ENCODE data around the gene FRZB.

FRZB gene

DNA sequence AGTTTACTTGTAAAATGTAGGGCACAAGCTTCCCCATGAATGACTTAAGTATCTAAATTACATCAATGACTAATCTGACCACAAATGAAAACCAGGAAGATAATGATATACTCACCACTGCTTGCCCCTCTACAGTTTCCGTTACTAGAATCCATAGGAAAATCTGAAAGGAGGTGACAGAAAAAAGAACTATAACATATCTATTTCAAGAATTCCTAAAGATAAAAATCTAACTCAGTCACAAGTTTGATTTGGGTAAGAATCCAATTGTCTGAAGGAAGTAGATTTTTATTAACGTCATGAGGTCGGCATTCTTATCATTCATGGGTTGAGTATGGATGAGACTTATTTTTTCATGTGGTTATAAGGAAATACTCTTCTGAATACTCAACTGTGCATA, 7.8 kb downstream of the FRZB start:
- no peak for TF ChIP-seq ZFX (IDR thresholded peaks at IDR 0.05; ENCODE audit: borderline replicate concordance)
- TF ChIP-seq, protein P1, sequence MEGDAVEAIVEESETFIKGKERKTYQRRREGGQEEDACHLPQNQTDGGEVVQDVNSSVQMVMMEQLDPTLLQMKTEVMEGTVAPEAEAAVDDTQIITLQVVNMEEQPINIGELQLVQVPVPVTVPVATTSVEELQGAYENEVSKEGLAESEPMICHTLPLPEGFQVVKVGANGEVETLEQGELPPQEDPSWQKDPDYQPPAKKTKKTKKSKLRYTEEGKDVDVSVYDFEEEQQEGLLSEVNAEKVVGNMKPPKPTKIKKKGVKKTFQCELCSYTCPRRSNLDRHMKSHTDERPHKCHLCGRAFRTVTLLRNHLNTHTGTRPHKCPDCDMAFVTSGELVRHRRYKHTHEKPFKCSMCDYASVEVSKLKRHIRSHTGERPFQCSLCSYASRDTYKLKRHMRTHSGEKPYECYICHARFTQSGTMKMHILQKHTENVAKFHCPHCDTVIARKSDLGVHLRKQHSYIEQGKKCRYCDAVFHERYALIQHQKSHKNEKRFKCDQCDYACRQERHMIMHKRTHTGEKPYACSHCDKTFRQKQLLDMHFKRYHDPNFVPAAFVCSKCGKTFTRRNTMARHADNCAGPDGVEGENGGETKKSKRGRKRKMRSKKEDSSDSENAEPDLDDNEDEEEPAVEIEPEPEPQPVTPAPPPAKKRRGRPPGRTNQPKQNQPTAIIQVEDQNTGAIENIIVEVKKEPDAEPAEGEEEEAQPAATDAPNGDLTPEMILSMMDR (IDR thresholded peaks at IDR 0.05) = no peak
- no peak overlapping the region for H3K27ac ChIP-seq

DNA sequence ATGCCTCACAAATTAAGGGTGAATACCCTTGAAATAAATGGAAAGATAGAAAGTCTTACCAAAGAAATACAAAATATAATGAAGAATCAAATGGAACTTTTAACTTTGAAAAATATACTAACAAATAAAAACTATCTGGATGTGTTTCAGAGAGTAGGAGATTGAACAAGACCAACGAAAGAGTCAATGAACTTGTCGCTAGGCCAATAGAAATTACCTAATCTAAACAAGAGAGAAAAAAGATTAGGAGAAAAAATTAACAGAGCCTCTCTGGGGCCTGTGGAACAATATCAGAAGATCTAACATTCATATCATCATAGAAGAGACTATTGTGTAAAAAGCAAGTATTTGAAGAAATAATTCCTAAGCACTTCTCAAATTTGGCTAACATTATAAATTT, 11.1 kb downstream of the FRZB start:
- TF ChIP-seq, protein P1 (IDR thresholded peaks at IDR 0.05) = no peak
- no peak for TF ChIP-seq ZFX (IDR thresholded peaks at IDR 0.05; ENCODE audit: borderline replicate concordance)
- H3K27ac ChIP-seq = no peak overlapping the region

- H3K27ac ChIP-seq = no peak overlapping the region
- TF ChIP-seq ZFX (IDR thresholded peaks at IDR 0.05; ENCODE audit: borderline replicate concordance) = no peak
Observed at GRCh38 chr2:182854375-182855105, 11.9 kb downstream of the FRZB start.

DNA sequence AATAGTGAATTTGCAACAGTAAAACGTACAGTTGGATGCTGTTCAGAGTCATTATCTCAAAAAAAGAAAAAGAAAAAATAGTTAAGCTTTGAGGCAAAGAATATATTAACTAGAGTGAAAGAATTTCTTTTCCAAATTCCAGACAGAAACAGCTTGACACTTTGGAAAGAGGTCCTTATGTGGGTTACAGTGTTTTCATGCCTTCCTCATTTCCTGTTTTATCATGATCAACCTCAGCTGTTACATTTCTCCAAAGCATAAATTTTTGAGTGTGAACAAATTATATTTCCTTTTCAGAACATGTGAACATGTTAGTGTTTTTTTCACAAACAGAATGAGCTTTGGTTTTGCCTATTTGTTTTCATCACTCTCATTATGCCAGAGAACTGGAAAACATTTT, 13.6 kb downstream of the FRZB start:
- TF ChIP-seq, protein P1 (IDR thresholded peaks at IDR 0.05) = no peak
- no peak for TF ChIP-seq ZFX (IDR thresholded peaks at IDR 0.05; ENCODE audit: borderline replicate concordance)
- no peak overlapping the region for H3K27ac ChIP-seq

- TF ChIP-seq, protein P1 (IDR thresholded peaks at IDR 0.05) = no peak
- no peak for TF ChIP-seq ZFX (IDR thresholded peaks at IDR 0.05; ENCODE audit: borderline replicate concordance)
- no peak overlapping the region for H3K27ac ChIP-seq
Observed at GRCh38 chr2:182852090-182852489, 14.3 kb downstream of the FRZB start.

DNA sequence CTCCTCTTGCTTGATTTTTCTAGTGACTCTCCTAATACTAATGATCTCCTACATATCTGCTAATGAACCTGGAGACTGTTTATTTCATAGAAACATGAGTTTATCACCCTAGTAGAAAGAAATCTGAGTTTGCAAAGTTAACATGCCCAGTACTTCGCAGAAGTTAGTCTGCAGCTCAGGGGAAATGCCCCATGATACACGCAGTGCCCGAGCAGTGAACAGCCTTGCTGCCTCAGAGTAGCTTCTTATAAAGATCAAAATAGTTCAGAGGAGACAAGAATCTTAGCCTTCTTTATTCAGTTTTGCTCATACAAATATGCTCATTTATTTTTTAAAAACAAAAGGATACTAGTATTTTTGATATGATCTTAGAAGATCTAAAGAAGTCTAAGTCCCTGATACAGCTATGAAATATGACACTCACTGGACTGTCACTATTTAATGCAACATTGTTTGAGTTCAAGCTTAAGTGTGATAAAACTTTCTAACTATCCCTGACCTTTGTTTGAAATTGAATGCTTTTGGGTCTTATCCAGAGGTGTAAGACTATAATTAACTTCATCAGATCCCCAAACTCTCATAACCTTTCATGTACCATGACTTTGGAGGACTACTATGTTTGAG, 20.5 kb downstream of the FRZB start:
- no peak overlapping the region for H3K27ac ChIP-seq
- TF ChIP-seq, protein P1 (IDR thresholded peaks at IDR 0.05) = no peak
- no peak for TF ChIP-seq ZFX (IDR thresholded peaks at IDR 0.05; ENCODE audit: borderline replicate concordance)

GRCh38 chr2:182836451-182836850, 30.0 kb downstream of the FRZB start:
- no peak overlapping the region for H3K27ac ChIP-seq
- TF ChIP-seq, protein P1 (IDR thresholded peaks at IDR 0.05) = no peak
- no peak for TF ChIP-seq ZFX (IDR thresholded peaks at IDR 0.05; ENCODE audit: borderline replicate concordance)

Data from 22Rv1 (cell line).